ENCODE data around the gene ARHGEF37. TPM values are rescaled to one million over a fixed set of nuclear protein-coding genes. Genes with fewer than 3 reads are reported as not detected.

The ARHGEF37 gene
- total RNA-seq, 1 experiment from 2014 or later = 0.70 TPM

DNA sequence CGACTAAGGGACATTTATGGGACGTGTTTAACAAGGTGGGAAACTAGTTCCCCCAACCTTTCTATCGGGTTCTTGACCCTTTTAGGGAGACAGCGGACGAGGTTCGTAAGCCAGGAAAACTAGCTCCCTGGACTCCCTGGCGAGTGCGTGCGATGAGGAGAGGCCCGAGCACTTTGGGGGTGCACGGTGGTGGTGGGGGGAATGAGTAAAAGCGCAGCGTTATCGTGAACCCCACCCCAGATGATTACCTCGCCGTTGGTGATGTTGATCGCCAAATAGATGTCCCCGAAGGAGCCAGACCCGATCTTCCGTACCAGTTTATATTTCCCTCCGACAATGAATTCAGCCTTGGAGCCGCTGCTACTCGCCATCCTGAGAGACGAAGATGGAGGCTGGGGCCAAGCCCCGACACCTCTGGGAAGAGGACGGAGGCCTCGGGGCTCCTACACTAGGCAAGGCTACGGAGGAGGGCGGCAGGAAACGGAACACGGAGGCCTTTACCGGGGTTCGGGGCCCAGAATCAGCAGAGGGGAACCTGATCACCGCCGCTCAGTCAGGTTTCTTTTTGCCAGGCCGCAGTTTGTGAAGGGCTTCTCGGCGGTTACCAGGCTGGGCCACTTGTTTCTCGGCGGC, 30.6 kb upstream of the ARHGEF37 start:
- intact Hi-C loops (cut with micrococcal nuclease; ENCODE audit: unreplicated experiment) = loop anchor here (1.0 to 5.0 kb wide), 6 partner anchors 33 to 108 kb away; no protein-coding TSS in a partner anchor
- H3K9me3 ChIP-seq = no peaks in the 10 kb centered on the region
- H3K4me3 ChIP-seq (ENCODE audit: low read depth, low read length) = peak overlapping the region; percentile 76
- H3K4me1 ChIP-seq = peaks cover 30% of the 10 kb centered on the region
- Mint-ChIP-seq H3K36me3 (ENCODE audit: insufficient read depth, unreplicated experiment) (peaks cover 58% of the 10 kb centered on the region), H3K4me3 (ENCODE audit: unreplicated experiment) (peak overlapping the region; percentile 99), H3K9me3 (ENCODE audit: unreplicated experiment) (no peaks in the 10 kb centered on the region), H3K27me3 (ENCODE audit: insufficient read depth, unreplicated experiment) (no peaks in the 10 kb centered on the region), H3K4me1 (ENCODE audit: low read depth, unreplicated experiment) (peaks cover 17% of the 10 kb centered on the region), H3K27ac (ENCODE audit: unreplicated experiment) (peak overlapping the region; percentile 99)
- CTCF ChIA-PET = interaction anchor here (0.6 to 1.6 kb wide), 10 partner anchors 12 to 193 kb away, joined by 3 to 11 read pairs (median 3); partner anchors contain the start of gene PCYOX1L
- peak in 1 of 2 experiments; percentile 34 for DNase-seq
- BruUV-seq (replicated peaks) = no TSS peak
- TF ChIP-seq, protein P1, sequence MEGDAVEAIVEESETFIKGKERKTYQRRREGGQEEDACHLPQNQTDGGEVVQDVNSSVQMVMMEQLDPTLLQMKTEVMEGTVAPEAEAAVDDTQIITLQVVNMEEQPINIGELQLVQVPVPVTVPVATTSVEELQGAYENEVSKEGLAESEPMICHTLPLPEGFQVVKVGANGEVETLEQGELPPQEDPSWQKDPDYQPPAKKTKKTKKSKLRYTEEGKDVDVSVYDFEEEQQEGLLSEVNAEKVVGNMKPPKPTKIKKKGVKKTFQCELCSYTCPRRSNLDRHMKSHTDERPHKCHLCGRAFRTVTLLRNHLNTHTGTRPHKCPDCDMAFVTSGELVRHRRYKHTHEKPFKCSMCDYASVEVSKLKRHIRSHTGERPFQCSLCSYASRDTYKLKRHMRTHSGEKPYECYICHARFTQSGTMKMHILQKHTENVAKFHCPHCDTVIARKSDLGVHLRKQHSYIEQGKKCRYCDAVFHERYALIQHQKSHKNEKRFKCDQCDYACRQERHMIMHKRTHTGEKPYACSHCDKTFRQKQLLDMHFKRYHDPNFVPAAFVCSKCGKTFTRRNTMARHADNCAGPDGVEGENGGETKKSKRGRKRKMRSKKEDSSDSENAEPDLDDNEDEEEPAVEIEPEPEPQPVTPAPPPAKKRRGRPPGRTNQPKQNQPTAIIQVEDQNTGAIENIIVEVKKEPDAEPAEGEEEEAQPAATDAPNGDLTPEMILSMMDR (IDR thresholded peaks at IDR 0.05; ENCODE audit: insufficient read depth in 1 of 2, low read depth in 1 of 2, low read length in 1 of 2, severe bottlenecking in 1 of 2, unreplicated experiment in 1 of 2) = no peak
- no peaks in the 10 kb centered on the region for H3K27me3 ChIP-seq (replicated peaks; ENCODE audit: control insufficient read depth, insufficient read depth, low read length)
- H3K36me3 ChIP-seq (ENCODE audit: control insufficient read depth, insufficient read depth, low read length) = no peaks in the 10 kb centered on the region
- POLR2A ChIA-PET = interaction anchor here (0.6 to 1.7 kb wide), 11 partner anchors 14 to 193 kb away, joined by 3 to 16 read pairs (median 4); partner anchors contain the start of gene PCYOX1L

DNA sequence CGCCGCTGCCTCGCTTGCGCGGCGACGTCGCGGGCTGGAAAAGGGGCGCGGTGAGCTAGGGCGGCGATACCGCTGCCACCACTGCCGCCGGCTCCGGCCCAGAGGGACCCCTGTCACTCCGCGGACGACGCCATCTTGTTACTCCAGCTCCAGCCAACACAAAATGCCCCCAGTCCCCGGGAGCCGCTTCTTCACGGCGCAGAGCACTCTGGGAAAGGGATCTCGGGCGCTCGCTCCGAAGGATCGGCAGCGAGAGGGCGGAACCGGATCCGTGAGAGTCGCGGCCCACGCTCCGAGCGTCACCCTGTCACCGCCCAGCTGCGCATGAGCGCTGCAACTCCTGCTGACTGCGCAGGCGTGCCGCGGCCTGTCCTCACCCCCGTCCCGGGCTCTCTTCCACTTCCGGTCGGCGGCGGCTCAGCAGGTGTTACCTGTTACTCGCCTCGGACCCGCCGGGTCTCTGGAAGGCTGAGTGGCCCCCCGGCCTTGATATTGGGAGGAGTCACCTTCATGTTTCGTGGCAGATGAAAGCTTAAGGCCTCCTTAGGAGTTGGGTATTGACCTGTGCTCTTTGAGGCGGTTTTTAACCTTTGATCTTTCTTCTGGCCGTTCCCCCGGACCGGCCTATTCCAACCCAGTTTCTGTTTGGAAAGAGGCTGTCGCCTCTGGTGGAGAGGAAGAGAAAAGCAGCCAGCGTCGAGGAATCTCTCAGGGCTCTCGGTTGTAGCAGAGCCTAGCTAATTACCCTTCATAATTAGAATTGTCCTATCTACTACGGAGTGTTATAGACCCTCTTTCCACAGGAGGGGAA, 29.9 kb upstream of the ARHGEF37 start, which contains the start of gene CSNK1A1:
Gene CSNK1A1, minus strand, starts transcription at position 213 of the 811 bp plus-strand sequence. CDS start 475 bp downstream, outside the sequence.
- intact Hi-C loops (cut with micrococcal nuclease; ENCODE audit: unreplicated experiment) = loop anchor here (1.0 to 5.0 kb wide), 6 partner anchors 34 to 109 kb away; no protein-coding TSS in a partner anchor
- BruUV-seq (replicated peaks) = TSS peak; percentile 78
- POLR2A ChIA-PET = interaction anchor here (0.6 to 1.7 kb wide), 11 partner anchors 8 to 194 kb away, joined by 3 to 16 read pairs (median 4); partner anchors contain the start of gene PCYOX1L

More for the DNA sequence above, 29.9 kb upstream of the ARHGEF37 start, which contains the start of gene CSNK1A1:
- Histone ChIP-seq H3K27me3 (replicated peaks; ENCODE audit: control insufficient read depth, insufficient read depth, low read length) (no peaks in the 10 kb centered on the region), H3K36me3 (ENCODE audit: control insufficient read depth, insufficient read depth, low read length) (no peaks in the 10 kb centered on the region), H3K4me1 (peaks cover 30% of the 10 kb centered on the region), H3K9me3 (no peaks in the 10 kb centered on the region), H3K4me3 (ENCODE audit: low read depth, low read length) (peak within 1 kb of the TSS; percentile 76)
- TF ChIP-seq, protein P1 (IDR thresholded peaks at IDR 0.05; ENCODE audit: insufficient read depth in 1 of 2, low read depth in 1 of 2, low read length in 1 of 2, severe bottlenecking in 1 of 2, unreplicated experiment in 1 of 2) = peak; percentile 80
- peaks cover 16% of the 10 kb centered on the region for H3K4me1 Mint-ChIP-seq (ENCODE audit: low read depth, unreplicated experiment)
- H3K9me3 Mint-ChIP-seq (ENCODE audit: unreplicated experiment) = no peaks in the 10 kb centered on the region
- H3K36me3 Mint-ChIP-seq (ENCODE audit: insufficient read depth, unreplicated experiment) = peaks cover 51% of the 10 kb centered on the region
- DNase-seq = peak; percentile 99
- peak within 1 kb of the TSS; percentile 99 for H3K27ac Mint-ChIP-seq (ENCODE audit: unreplicated experiment)
- H3K4me3 Mint-ChIP-seq (ENCODE audit: unreplicated experiment) = peak within 1 kb of the TSS; percentile 99
- CTCF ChIA-PET = interaction anchor here (0.6 to 1.6 kb wide), 17 partner anchors 9 to 194 kb away, joined by 3 to 11 read pairs (median 3); partner anchors contain the start of gene PCYOX1L
- no peaks in the 10 kb centered on the region for H3K27me3 Mint-ChIP-seq (ENCODE audit: insufficient read depth, unreplicated experiment)

Data from Caco-2 (cell line).